ENCODE measurements around the gene FIGN.

DNA sequence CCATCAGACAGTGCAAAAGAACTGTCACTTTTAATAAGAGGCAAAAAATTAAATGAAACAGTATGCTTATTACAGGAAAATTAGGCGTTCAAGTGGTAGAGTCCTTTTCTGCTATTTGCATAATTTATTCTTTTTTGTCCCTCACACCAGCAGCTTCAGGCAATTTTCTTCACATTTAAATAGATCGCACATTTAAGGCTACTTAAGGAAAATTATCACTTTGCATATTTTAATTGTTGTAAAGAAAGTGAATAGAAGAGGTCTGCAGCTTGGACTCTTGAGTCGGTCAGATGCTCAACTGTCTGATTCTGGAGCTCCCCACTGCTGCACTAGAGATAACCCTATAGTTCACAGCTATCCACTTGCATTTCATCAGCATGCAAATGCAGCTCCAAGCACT, 141.3 kb downstream of the FIGN start:
- TF ChIP-seq YY1 (IDR thresholded peaks at IDR 0.05; ENCODE audit: insufficient read depth, insufficient read length) = no peak
- TF ChIP-seq SUZ12 (IDR thresholded peaks at IDR 0.05; ENCODE audit: extremely low read depth, insufficient read depth, insufficient read length) = no peak

Measured in NT2/D1 (cell line).